Stimulated activated CD4-positive, alpha-beta T cell treated with anti-CD3 and anti-CD28 coated beads, Interleukin-2, amount 100 ng/mL, for 48 hours (primary cell): ENCODE data around the gene EVC.

Experiments used
- DNase-seq, 2 donors: peaks; one replicate each; pipeline ENCODE4 v3.0.0-alpha.2; 2020

EVC gene

GRCh38 chr4:5732158-5732557 is 21.2 kb downstream of the EVC start:
- DNase-seq = no peak

GRCh38 chr4:5734853-5735252 is 23.9 kb downstream of the EVC start:
- no peak for DNase-seq

- no peak for DNase-seq
Measured at GRCh38 chr4:5735463-5735862, 24.5 kb downstream of the EVC start.

- DNase-seq = no peak
Measured at GRCh38 chr4:5738061-5738460, 27.1 kb downstream of the EVC start.

- DNase-seq = no peak
Measured at GRCh38 chr4:5742388-5742787, 31.4 kb downstream of the EVC start.

- DNase-seq = no peak
Measured at GRCh38 chr4:5742968-5743367, 32.0 kb downstream of the EVC start.

- DNase-seq = no peak
Measured at GRCh38 chr4:5746250-5746649, 35.2 kb downstream of the EVC start.

- DNase-seq = no peak
Measured at GRCh38 chr4:5746829-5747737, 36.1 kb downstream of the EVC start.

GRCh38 chr4:5747738-5748375 is 36.9 kb downstream of the EVC start:
- no peak for DNase-seq

GRCh38 chr4:5749568-5749967 is 38.6 kb downstream of the EVC start:
- DNase-seq = no peak

- DNase-seq = no peak
Measured at GRCh38 chr4:5750052-5750945, 39.3 kb downstream of the EVC start.

- no peak for DNase-seq
Measured at GRCh38 chr4:5750946-5751665, 40.1 kb downstream of the EVC start.

GRCh38 chr4:5751666-5752375 is 40.8 kb downstream of the EVC start:
- DNase-seq = no peak

- no peak for DNase-seq
Measured at GRCh38 chr4:5752376-5753184, 41.6 kb downstream of the EVC start.

- DNase-seq = no peak
Measured at GRCh38 chr4:5753366-5753765, 42.4 kb downstream of the EVC start.

GRCh38 chr4:5753766-5754528 is 42.9 kb downstream of the EVC start:
- DNase-seq = no peak

- DNase-seq = no peak
Measured at GRCh38 chr4:5754529-5754881, 43.5 kb downstream of the EVC start.

GRCh38 chr4:5755161-5755560 is 44.2 kb downstream of the EVC start:
- DNase-seq = no peak

GRCh38 chr4:5755679-5756078 is 44.7 kb downstream of the EVC start:
- DNase-seq = no peak

GRCh38 chr4:5756271-5756670 is 45.3 kb downstream of the EVC start:
- no peak for DNase-seq
